Ammon's horn (tissue), 1 donor: ENCODE data around the gene FBXL20.

ENCODE experiments used
- DNase-seq: peaks from one replicate; pipeline ENCODE4 v3.0.0-alpha.2; 2016; ENCODE audit warnings: low spot score

FBXL20 gene

GRCh38 chr17:39246274-39246673 is 155.2 kb downstream of the FBXL20 start:
- DNase-seq, result no peak

- DNase-seq, result peak; percentile 91
Measured at GRCh38 chr17:39244600-39245570, 156.5 kb downstream of the FBXL20 start.

- no peak for DNase-seq
Measured at GRCh38 chr17:39244016-39244599, 157.3 kb downstream of the FBXL20 start.

- DNase-seq, result no peak
Measured at GRCh38 chr17:39243155-39243554, 158.3 kb downstream of the FBXL20 start.

- no peak for DNase-seq
Measured at GRCh38 chr17:39240631-39241030, 160.8 kb downstream of the FBXL20 start.

GRCh38 chr17:39239640-39240314 is 161.6 kb downstream of the FBXL20 start:
- no peak for DNase-seq

GRCh38 chr17:39238311-39238972 is 163.0 kb downstream of the FBXL20 start:
- no peak for DNase-seq

GRCh38 chr17:39237586-39237985 is 163.8 kb downstream of the FBXL20 start:
- no peak for DNase-seq

- DNase-seq, result no peak
Measured at GRCh38 chr17:39236981-39237441, 164.4 kb downstream of the FBXL20 start.

GRCh38 chr17:39236450-39236927 is 164.9 kb downstream of the FBXL20 start:
- no peak for DNase-seq

GRCh38 chr17:39235555-39236449 is 165.6 kb downstream of the FBXL20 start:
- DNase-seq, result no peak

GRCh38 chr17:39231591-39232551 is 169.6 kb downstream of the FBXL20 start:
- DNase-seq, result no peak

GRCh38 chr17:39231091-39231561 is 170.3 kb downstream of the FBXL20 start:
- DNase-seq, result no peak

- no peak for DNase-seq
Measured at GRCh38 chr17:39230361-39230760, 171.1 kb downstream of the FBXL20 start.

GRCh38 chr17:39229274-39229913 is 172.0 kb downstream of the FBXL20 start:
- no peak for DNase-seq

GRCh38 chr17:39227364-39227919 is 174.0 kb downstream of the FBXL20 start:
- no peak for DNase-seq

- peak; percentile 74 for DNase-seq
Measured at GRCh38 chr17:39225959-39226683, 175.3 kb downstream of the FBXL20 start.
